BE2C (cell line): ENCODE data around the gene POLR2A.
"Not testable (repeated sequence)": the region's sequence is repeated elsewhere in the genome, so short reads cannot be mapped to it uniquely, and the experiment has no call there.

ENCODE experiments used
- DNase-seq: peaks from one replicate; pipeline ENCODE4 v3.0.0-alpha.2; 2020
- H3K27me3 ChIP-seq: fragments of 250-450 bp; sonication (Bioruptor Pico); 2 replicates; pipeline ENCODE4 v1.5.1; 2020; ENCODE audit warnings: mild to moderate bottlenecking
- H3K36me3 ChIP-seq: fragments of 250-450 bp; sonication (Bioruptor Pico); 2 replicates; pipeline ENCODE4 v1.5.1; 2020; ENCODE audit warnings: mild to moderate bottlenecking
- H3K4me1 ChIP-seq: fragments of 250-450 bp; sonication (Bioruptor Pico); 2 replicates; pipeline ENCODE4 v1.5.1; 2020
- H3K4me3 ChIP-seq: 2 replicates; pipeline ENCODE4 v1.5.1; 2011; ENCODE audit warnings: low read depth, low read length
- H3K9me3 ChIP-seq: fragments of 250-450 bp; sonication (Bioruptor Pico); 2 replicates; pipeline ENCODE4 v1.5.1; 2020
- CTCF ChIP-seq: IDR thresholded peaks from 2 replicates; pipeline ENCODE4 v1.5.1; 2012; ENCODE audit warnings: mild to moderate bottlenecking, low read depth, low read length

POLR2A gene

GRCh38 chr17:7478276-7479212 is 5.6 kb upstream of the POLR2A start:
- Histone ChIP-seq H3K4me1 (no peaks in the 10 kb centered on the region), H3K27me3 (no peaks in the 10 kb centered on the region), H3K4me3 (peak overlapping the region; percentile 58), H3K9me3 (no peaks in the 10 kb centered on the region), H3K36me3 (no peaks in the 10 kb centered on the region)
- no peak for TF ChIP-seq CTCF
- DNase-seq = peak; percentile 29

DNA sequence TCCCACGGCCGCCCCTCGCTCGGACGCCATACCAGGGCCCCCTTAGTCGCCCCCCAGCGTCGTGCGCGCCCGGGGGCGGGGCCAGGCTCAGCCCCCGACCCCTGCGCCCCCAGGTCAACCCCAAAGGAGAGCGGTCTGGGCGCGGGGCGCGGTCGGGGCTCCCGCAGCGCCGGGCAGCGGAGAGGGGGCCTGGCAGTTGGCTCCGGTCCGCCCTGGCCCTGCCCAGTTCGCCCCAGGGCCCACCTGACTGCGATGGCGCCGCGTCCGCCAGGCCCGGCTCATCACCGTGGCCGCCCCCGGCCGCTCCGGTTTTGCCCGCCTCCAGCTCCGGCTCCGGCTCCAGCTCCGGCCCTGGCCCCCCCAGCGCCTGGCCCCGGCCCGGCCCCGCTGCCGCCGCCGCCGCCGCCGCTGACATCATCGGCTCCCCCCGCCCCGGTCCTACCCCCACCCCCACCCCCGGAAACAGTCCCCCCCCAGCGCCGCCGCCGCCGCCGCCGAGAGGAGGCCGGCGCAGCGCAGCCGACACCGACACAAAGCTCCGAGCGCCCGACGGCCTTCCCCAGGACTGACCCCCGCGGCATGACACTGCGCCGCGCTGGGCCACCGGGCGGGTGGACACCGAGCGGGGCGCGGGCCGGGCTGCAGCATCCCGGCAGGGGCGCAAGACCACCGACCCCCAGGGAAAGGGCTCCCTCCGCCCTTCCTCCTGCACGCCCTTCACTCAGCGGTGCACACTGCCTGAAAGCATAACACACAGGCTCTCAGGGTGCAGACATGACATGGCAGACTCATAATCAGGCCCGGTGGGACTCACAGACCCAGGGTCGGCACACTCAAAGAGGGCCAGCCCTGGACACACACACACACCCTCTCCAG is 4.7 kb upstream of the POLR2A start, which contains the start of gene ZBTB4:
Gene ZBTB4, minus strand, starts transcription at position 419 of the 876 bp plus-strand sequence. CDS start 12,830 bp downstream, outside the sequence.
- Histone ChIP-seq H3K4me1 (no peaks in the 10 kb centered on the region), H3K4me3 (peak within 1 kb of the TSS; percentile 63), H3K27me3 (no peaks in the 10 kb centered on the region), H3K9me3 (no peaks in the 10 kb centered on the region), H3K36me3 (no peaks in the 10 kb centered on the region)
- DNase-seq = peak; percentile 44
- TF ChIP-seq CTCF = no peak

GRCh38 chr17:7480089-7480384 is 4.1 kb upstream of the POLR2A start:
- H3K36me3 ChIP-seq = no peaks in the 10 kb centered on the region
- no peaks in the 10 kb centered on the region for H3K27me3 ChIP-seq
- DNase-seq = no peak
- H3K4me1 ChIP-seq = no peaks in the 10 kb centered on the region
- no peaks in the 10 kb centered on the region for H3K9me3 ChIP-seq
- no peak for TF ChIP-seq CTCF
- H3K4me3 ChIP-seq = peak overlapping the region; percentile 63

DNA sequence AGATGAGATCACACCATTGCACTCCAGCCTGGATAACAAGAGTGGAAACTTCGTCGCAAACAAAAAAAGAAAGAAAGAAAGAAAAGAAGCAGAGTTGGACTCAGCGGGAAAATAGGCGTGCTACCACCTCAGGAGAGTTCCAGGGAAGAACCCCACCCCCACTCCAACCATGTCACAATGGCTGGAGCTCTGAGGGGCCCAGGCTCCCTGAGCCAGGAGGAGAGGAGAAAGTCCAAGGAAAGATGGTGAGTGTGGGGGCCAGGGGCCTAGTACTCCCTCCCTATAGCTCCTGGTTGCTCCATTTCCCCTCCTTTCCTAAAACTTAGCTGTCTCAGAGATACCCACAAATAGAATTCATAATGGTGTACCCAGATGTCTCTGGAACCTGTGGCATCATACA is 2.9 kb upstream of the POLR2A start, which contains the start of gene SLC35G6:
Gene SLC35G6, plus strand, starts transcription at position 172 of the 400 bp plus-strand sequence. Its CDS starts 71 bp downstream, at position 243.
- not testable (repeated sequence) for DNase-seq, H3K4me1 ChIP-seq, H3K27me3 ChIP-seq, H3K9me3 ChIP-seq, H3K36me3 ChIP-seq
- H3K4me3 ChIP-seq = peak within 1 kb of the TSS; percentile 63; the same call in 1 of the 2 replicates

DNA sequence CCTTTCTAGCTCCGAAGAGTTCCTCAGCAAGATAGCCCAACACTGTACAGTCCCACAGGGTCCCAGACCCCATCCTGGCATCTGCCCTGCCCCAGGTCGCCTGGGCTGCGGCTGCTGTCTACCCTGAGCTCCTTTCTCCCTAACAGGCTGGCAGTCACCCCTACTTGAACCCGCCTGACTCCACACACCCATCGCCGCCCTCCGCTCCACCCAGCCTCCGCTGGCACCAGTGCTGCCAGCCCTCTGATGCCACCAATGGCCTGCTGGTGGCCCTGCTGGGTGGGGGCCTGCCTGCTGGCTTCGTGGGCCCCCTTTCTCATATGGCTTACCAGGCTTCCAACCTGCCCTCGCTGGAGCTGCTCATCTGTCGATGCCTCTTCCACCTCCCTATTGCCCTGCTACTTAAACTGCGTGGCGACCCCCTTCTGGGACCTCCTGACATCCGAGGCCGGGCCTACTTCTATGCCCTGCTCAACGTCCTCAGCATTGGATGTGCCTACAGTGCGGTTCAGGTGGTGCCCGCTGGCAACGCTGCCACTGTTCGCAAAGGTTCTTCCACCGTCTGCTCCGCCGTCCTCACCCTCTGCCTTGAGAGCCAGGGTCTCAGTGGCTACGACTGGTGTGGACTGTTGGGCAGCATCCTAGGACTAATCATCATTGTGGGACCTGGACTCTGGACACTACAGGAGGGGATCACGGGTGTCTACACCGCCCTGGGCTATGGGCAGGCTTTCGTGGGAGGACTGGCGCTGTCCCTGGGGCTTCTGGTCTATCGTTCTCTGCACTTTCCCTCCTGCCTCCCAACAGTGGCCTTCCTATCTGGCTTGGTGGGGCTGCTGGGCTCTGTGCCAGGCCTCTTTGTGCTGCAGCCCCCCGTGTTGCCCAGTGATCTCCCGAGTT is 2.1 kb upstream of the POLR2A start:
- not testable (repeated sequence) for H3K27me3 ChIP-seq, DNase-seq, H3K9me3 ChIP-seq, H3K36me3 ChIP-seq, H3K4me3 ChIP-seq, H3K4me1 ChIP-seq

- H3K4me3 ChIP-seq = peak overlapping the region; percentile 81
- DNase-seq, H3K9me3 ChIP-seq, H3K27me3 ChIP-seq, H3K4me1 ChIP-seq, H3K36me3 ChIP-seq: not testable (repeated sequence)
Measured at GRCh38 chr17:7482742-7483088, 1.5 kb upstream of the POLR2A start.
